Medulla oblongata (tissue), 1 donor: Measurements from ENCODE around the gene LMBRD1.

Experiments used
- DNase-seq: peaks from one replicate; pipeline ENCODE4 v3.0.0-alpha.2; 2015; ENCODE audit errors: extremely low spot score

LMBRD1 gene

DNA sequence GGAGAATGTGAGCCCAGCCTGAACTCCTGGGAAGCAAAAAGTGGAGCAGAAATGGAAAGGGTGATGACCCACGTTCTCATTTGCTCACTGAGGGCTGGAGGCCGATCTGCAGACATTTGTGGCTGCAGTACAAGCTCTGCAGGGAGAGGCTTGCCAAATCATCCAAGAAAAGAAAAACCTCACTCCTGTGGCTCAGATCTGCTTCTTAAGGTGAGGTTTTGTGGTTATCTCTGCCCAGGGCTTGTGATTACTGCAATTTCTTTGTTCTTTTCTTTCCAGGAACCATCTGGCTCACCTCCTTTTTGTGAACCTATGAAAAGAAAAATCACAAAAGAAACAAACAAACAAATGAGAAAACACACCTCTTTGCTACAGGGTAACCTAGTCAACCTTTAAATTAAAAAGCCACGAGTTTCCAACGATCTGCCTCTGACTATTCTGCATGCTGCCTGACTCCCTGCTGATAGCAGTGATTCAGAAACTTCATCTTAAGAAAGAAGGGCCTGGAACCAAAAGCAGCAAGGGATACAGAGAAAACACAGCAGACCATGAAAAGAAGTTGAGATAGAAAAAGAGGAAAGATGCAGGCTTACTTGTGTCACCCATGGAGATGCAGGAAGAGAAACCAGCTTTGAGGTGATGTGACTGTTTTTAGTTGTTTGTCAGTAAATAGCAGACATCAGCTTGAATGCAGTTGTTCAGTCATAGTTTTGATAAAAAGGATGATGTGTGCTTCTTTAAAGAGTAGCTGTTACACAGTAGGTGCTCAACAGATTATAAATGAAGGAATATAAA is 165.1 kb downstream of the LMBRD1 start:
- DNase-seq: no peak

DNA sequence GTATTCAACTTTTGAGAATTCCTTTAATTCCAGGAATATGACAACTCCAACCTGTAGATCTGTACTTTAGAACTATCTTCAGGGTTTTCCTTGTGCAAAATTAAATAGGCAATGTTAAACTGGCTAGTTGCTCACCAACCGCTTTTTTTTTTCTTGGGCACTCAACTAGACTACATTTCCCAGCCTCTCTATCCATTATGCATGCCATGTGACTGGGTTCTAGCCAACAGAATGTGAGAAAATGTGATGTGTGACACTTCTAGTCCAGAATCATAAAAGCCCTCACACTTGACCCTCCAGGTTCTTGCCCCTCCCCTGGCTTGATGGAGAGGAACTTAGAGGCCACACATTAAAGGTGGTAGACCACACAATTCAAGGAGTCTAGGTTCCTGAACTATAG is 166.0 kb downstream of the LMBRD1 start:
- DNase-seq: no peak

DNA sequence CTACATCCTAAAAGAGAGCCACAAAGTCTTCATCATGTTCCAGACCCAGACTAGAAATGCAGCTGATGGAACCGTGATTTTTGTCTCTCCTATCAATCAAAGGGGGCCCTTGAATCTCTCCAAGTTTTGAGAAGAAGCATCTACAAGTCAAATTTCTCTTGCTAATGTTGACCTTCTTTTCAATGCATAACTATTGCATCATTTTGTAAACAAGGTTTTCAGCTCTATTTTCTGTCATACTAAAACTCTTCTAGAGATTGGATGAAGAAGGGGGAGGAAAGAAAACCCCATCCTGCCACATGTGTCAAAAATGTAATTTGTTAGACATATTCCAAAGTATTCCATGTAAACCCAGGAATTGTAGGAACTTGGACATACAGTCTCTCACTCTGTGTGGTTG is 169.2 kb downstream of the LMBRD1 start:
- DNase-seq: no peak

DNA sequence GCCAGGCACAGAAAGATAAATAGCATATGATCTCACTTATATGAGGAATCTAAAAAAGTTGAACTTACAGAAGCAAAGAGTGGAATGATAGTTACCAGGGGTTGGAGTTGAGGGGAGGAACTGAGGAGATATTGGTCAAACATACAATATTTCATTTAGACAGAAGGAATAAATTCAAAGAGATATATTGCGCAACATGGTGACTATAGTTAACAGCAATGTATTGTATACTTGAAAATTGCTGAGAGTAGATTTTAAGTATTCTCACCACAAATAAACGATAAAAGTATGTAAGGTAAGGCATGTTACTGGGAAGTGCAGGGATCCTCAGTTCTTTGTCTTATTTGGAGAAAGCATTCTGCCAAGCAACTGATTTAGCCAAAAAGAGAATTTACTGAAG is 171.9 kb downstream of the LMBRD1 start:
- DNase-seq: no peak
